ENCODE results near the gene OLFM1.
"Not testable (repeated sequence)": the region's sequence is repeated elsewhere in the genome, so short reads cannot be mapped to it uniquely, and the experiment has no call there.

OLFM1 gene

GRCh38 chr9:135107581-135108235, 20.2 kb downstream of the OLFM1 start:
- DNase-seq (ENCODE audit: low read depth) = no peak

- DNase-seq (ENCODE audit: low read depth) = no peak
These were observed 21.5 kb downstream of the OLFM1 start for GRCh38 chr9:135108831-135109510.

GRCh38 chr9:135109650-135110049, 22.2 kb downstream of the OLFM1 start:
- DNase-seq (ENCODE audit: low read depth) = no peak

GRCh38 chr9:135110416-135110815, 22.9 kb downstream of the OLFM1 start:
- DNase-seq (ENCODE audit: low read depth) = no peak

GRCh38 chr9:135111600-135111999, 24.1 kb downstream of the OLFM1 start:
- not testable (repeated sequence) for DNase-seq (ENCODE audit: low read depth)

GRCh38 chr9:135116371-135116770, 28.9 kb downstream of the OLFM1 start:
- no peak for DNase-seq (ENCODE audit: low read depth)

- DNase-seq (ENCODE audit: low read depth) = no peak
These were observed 29.4 kb downstream of the OLFM1 start for GRCh38 chr9:135116881-135117280.

- no peak for DNase-seq (ENCODE audit: low read depth)
These were observed 29.8 kb downstream of the OLFM1 start for GRCh38 chr9:135117281-135117680.

GRCh38 chr9:135119496-135120064, 32.1 kb downstream of the OLFM1 start:
- DNase-seq (ENCODE audit: low read depth) = no peak

- no peak for DNase-seq (ENCODE audit: low read depth)
These were observed 32.8 kb downstream of the OLFM1 start for GRCh38 chr9:135120249-135120648.

GRCh38 chr9:135122316-135122715, 34.8 kb downstream of the OLFM1 start:
- no peak for DNase-seq (ENCODE audit: low read depth)

GRCh38 chr9:135123126-135123772, 35.8 kb downstream of the OLFM1 start:
- no peak for DNase-seq (ENCODE audit: low read depth)

GRCh38 chr9:135123773-135124134, 36.3 kb downstream of the OLFM1 start:
- no peak for DNase-seq (ENCODE audit: low read depth)

- DNase-seq (ENCODE audit: low read depth) = no peak
These were observed 39.2 kb downstream of the OLFM1 start for GRCh38 chr9:135126451-135127187.

GRCh38 chr9:135127718-135128670, 40.5 kb downstream of the OLFM1 start:
- no peak for DNase-seq (ENCODE audit: low read depth)

- DNase-seq (ENCODE audit: low read depth) = no peak
These were observed 41.7 kb downstream of the OLFM1 start for GRCh38 chr9:135129137-135129695.

- DNase-seq (ENCODE audit: low read depth) = no peak
These were observed 42.9 kb downstream of the OLFM1 start for GRCh38 chr9:135130207-135130976.

GRCh38 chr9:135131488-135131887, 44.0 kb downstream of the OLFM1 start:
- no peak for DNase-seq (ENCODE audit: low read depth)

- DNase-seq (ENCODE audit: low read depth) = no peak
These were observed 44.5 kb downstream of the OLFM1 start for GRCh38 chr9:135132008-135132407.
